HPDE6-E6E7 (cell line): ENCODE measurements around the gene ADK.
"Not testable (repeated sequence)": the region's sequence is repeated elsewhere in the genome, so short reads cannot be mapped to it uniquely, and the experiment has no call there.

Experiments used
- DNase-seq: peaks from one replicate; pipeline ENCODE4 v3.0.0; 2011; ENCODE audit warnings: missing footprints; ENCODE audit errors: extremely low spot score

ADK gene

GRCh38 chr10:74179111-74179710 lies 28.2 kb downstream of the ADK start:
- no peak for DNase-seq

GRCh38 chr10:74186678-74187077 lies 35.7 kb downstream of the ADK start:
- no peak for DNase-seq

- DNase-seq: no peak
Observed at GRCh38 chr10:74187237-74187636, 36.2 kb downstream of the ADK start.

GRCh38 chr10:74188617-74189016 lies 37.6 kb downstream of the ADK start:
- not testable (repeated sequence) for DNase-seq

GRCh38 chr10:74189999-74190421 lies 39.0 kb downstream of the ADK start:
- peak; percentile 77 for DNase-seq

- peak; percentile 7 for DNase-seq
Observed at GRCh38 chr10:74190494-74190893, 39.5 kb downstream of the ADK start.

GRCh38 chr10:74194545-74194944 lies 43.5 kb downstream of the ADK start:
- no peak for DNase-seq

GRCh38 chr10:74194999-74195398 lies 44.0 kb downstream of the ADK start:
- no peak for DNase-seq

GRCh38 chr10:74199315-74199714 lies 48.3 kb downstream of the ADK start:
- no peak for DNase-seq

- no peak for DNase-seq
Observed at GRCh38 chr10:74202356-74202755, 51.3 kb downstream of the ADK start.

- no peak for DNase-seq
Observed at GRCh38 chr10:74206746-74207145, 55.7 kb downstream of the ADK start.

- no peak for DNase-seq
Observed at GRCh38 chr10:74207691-74208480, 56.9 kb downstream of the ADK start.

- DNase-seq: no peak
Observed at GRCh38 chr10:74208997-74209396, 58.0 kb downstream of the ADK start.

- DNase-seq: no peak
Observed at GRCh38 chr10:74213019-74213418, 62.0 kb downstream of the ADK start.

GRCh38 chr10:74213571-74214162 lies 62.6 kb downstream of the ADK start:
- DNase-seq: peak; percentile 35

GRCh38 chr10:74217110-74217509 lies 66.1 kb downstream of the ADK start:
- DNase-seq: not testable (repeated sequence)

GRCh38 chr10:74222467-74222866 lies 71.4 kb downstream of the ADK start:
- not testable (repeated sequence) for DNase-seq

GRCh38 chr10:74223755-74224529 lies 72.9 kb downstream of the ADK start:
- DNase-seq: peak; percentile 82

- peak; percentile 19 for DNase-seq
Observed at GRCh38 chr10:74227697-74228424, 76.8 kb downstream of the ADK start.

GRCh38 chr10:74231375-74231774 lies 80.4 kb downstream of the ADK start:
- DNase-seq: no peak

GRCh38 chr10:74233281-74233680 lies 82.3 kb downstream of the ADK start:
- no peak for DNase-seq
